ENCODE measurements around the gene GFOD1. TPM values are rescaled to one million over a fixed set of nuclear protein-coding genes. Genes with fewer than 3 reads are reported as not detected.

GFOD1 gene
- total RNA-seq, 1 experiment from 2014 or later: 6.1 TPM

- H3T11ph ChIP-seq (ENCODE audit: low read length): no peak overlapping the region
- no peak overlapping the region for H3K27ac ChIP-seq (ENCODE audit: insufficient read length, low read depth, low read length)
- H2BK120ac ChIP-seq (ENCODE audit: low read depth, low read length, poor library complexity, severe bottlenecking): no peak overlapping the region
- H3K56ac ChIP-seq (ENCODE audit: insufficient read length, low read depth, low read length): no peak overlapping the region
- no CpG with 5 or more reads among the region's 1 CpG for whole genome bisulfite sequencing (ENCODE audit: extremely low coverage, insufficient read length, low lambda C conversion rate)
- TF ChIP-seq CTCF (conservative IDR thresholded peaks at IDR 0.05): no peak
- H2BK20ac ChIP-seq (ENCODE audit: low read depth, low read length, poor library complexity, severe bottlenecking): no peak overlapping the region
- peaks cover 0 to 4% of the 10 kb centered on the region in 2 experiments; a peak in 1 of 5 replicates for H3K9me3 Mint-ChIP-seq
- no peaks in the 10 kb centered on the region for H3K27me3 ChIP-seq (ENCODE audit: insufficient read depth, low read length)
- H2BK15ac ChIP-seq (ENCODE audit: low read depth, low read length): no peak overlapping the region
- H3K27me3 Mint-ChIP-seq (ENCODE audit: low read depth): no peaks in the 10 kb centered on the region
- H3K27ac Mint-ChIP-seq: no peak overlapping the region
- H3K4me2 ChIP-seq (ENCODE audit: insufficient read depth, insufficient read length, low read length): no peak overlapping the region
- no peak overlapping the region for H3K14ac ChIP-seq (ENCODE audit: insufficient read depth, low read length)
- no peak overlapping the region for H2AK5ac ChIP-seq (ENCODE audit: insufficient read length, low read length)
- no peak overlapping the region for H4K8ac ChIP-seq (replicated peaks; ENCODE audit: insufficient read length, low read depth, low read length)
- no peaks in the 10 kb centered on the region for H4K20me1 ChIP-seq (ENCODE audit: control insufficient read depth, insufficient read depth, insufficient read length)
- no peaks in the 10 kb centered on the region for H3K23me2 ChIP-seq (ENCODE audit: insufficient read length, low read depth, low read length, poor library complexity, severe bottlenecking)
- no peak for DNase-seq
- no peaks in the 10 kb centered on the region for H3K79me1 ChIP-seq (ENCODE audit: insufficient read depth, low read depth, low read length, poor library complexity, severe bottlenecking)
- no peaks in the 10 kb centered on the region; a peak in 1 of 7 replicates for H3K36me3 Mint-ChIP-seq (ENCODE audit: insufficient read depth in 1 of 3, low read depth in 3 of 3)
- H3K9ac ChIP-seq (ENCODE audit: extremely low read depth, insufficient read length, low read length): no peak overlapping the region
- H3K4me3 Mint-ChIP-seq: no peak overlapping the region
- no peak overlapping the region for H4K5ac ChIP-seq (ENCODE audit: insufficient read length, low read depth, low read length)
- peaks cover 6 to 15% of the 10 kb centered on the region in 2 experiments for H3K4me1 Mint-ChIP-seq
- H3K79me2 ChIP-seq (ENCODE audit: insufficient read depth, low read length): no peaks in the 10 kb centered on the region
- no peak overlapping the region for H2AFZ ChIP-seq (ENCODE audit: low read length)
- H2BK5ac ChIP-seq (ENCODE audit: insufficient read length, low read length): no peak overlapping the region
- no peak overlapping the region for H2BK12ac ChIP-seq (ENCODE audit: insufficient read length, low read depth, low read length)
- H3K4ac ChIP-seq (ENCODE audit: low read depth, low read length): no peak overlapping the region
- no peaks in the 10 kb centered on the region for H3K9me3 ChIP-seq (ENCODE audit: control insufficient read depth, low read depth, low read length)
- peaks cover 3% of the 10 kb centered on the region; the same call in 1 of the 2 replicates for H3K4me1 ChIP-seq (ENCODE audit: insufficient read depth, low read length)
- no peak overlapping the region for H3K18ac ChIP-seq (ENCODE audit: insufficient read length, low read depth, low read length)
- H4K91ac ChIP-seq (ENCODE audit: insufficient read length, low read depth, low read length): no peak overlapping the region
- no peak overlapping the region for H3K23ac ChIP-seq (ENCODE audit: insufficient read length, low read depth, low read length)
Observed at GRCh38 chr6:13438126-13438525, 49.3 kb downstream of the GFOD1 start.
